Spleen (tissue), 7 donors: Measurements from ENCODE around the gene AGRN.

Source experiments
- CTCF ChIP-seq, 11 experiments: fragments of 200-600 bp in 7 of 11; fragments of 450-650 bp in 4 of 11; sonication (generic) in 4 of 11; IDR thresholded peaks in 8 of 11; conservative IDR thresholded peaks in 3 of 11; 1 replicate in 7 of 11; 2 replicates in 4 of 11; pipeline versions ENCODE4 v1.4.0 to v1.8.0; 2016 to 2021; ENCODE audit warnings: antibody characterized with exemption in 11 of 11, inconsistent platforms in 4 of 11, mild to moderate bottlenecking in 1 of 11
- POLR2AphosphoS5 ChIP-seq, 3 donors: sonication (generic); formaldehyde crosslinking; IDR thresholded peaks; one replicate each; pipeline ENCODE4 v1.5.1; 2017; ENCODE audit warnings: antibody characterized with exemption in 3 of 3
- donor health status: DM: no; HTN: no; CAD: no; lungs with moderate emphysema.
- donor health status: DM: no; HTN: no; CAD: no.
- donor health status: DM: no; HTN: no; CAD: no.

GRCh38 chr1:1082239-1082775, 62.4 kb downstream of the AGRN start:
- TF ChIP-seq CTCF (IDR thresholded peaks at IDR 0.05 in 8 of 11, conservative IDR thresholded peaks at IDR 0.05 in 3 of 11), result no peak
- no peak for TF ChIP-seq POLR2AphosphoS5 (IDR thresholded peaks at IDR 0.05)
